ENCODE results near the gene PARL. TPM values are rescaled to one million over a fixed set of nuclear protein-coding genes. Genes with fewer than 3 reads are reported as not detected.

Gene PARL
- polyA plus RNA-seq, 1 of the 3 experiments (the other 2 are of a cell fraction), result 50.1 TPM

DNA sequence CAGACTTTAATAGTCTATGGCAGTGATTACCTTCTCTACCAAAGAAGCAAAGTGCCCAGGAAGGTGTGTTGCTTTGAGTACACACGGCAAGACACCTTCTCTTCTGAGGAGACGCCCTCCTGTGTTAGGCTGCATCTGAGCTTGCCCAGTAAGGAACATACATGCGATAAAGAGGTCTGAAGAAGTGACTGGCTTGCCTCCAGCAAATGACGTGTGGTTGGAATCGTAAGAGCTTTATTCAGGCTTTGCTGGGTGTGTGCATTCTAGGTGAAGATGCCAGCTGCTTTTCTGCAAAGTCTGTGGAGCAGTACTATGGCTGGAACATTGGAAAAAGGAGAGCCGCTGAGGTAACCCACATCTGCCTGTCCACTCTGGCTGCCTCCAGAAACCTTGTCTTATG, 81.7 kb downstream of the PARL start:
- WGBS (ENCODE audit: low lambda C conversion rate), result 98% methylated on average over 6 of the region's 6 CpGs
- Histone ChIP-seq H3K9me2 (no peaks in the 10 kb centered on the region), H3K4me3 (ENCODE audit: low read depth in 2 of 2, low read length in 1 of 2) (no peak overlapping the region), H2AFZ (ENCODE audit: low read depth) (no peak overlapping the region), H3K9ac (no peak overlapping the region), H3K27ac (ENCODE audit: low read depth in 2 of 2, low read length in 1 of 2) (no peak overlapping the region), H4K20me1 (ENCODE audit: insufficient read depth) (no peaks in the 10 kb centered on the region), H3K27me3 (ENCODE audit: insufficient read depth) (no peaks in the 10 kb centered on the region), H3K4me2 (no peak overlapping the region), H3F3A (replicated peaks; ENCODE audit: insufficient read depth) (no peaks in the 10 kb centered on the region), H3K36me3 (replicated peaks in 1 of 2; ENCODE audit: control insufficient read depth in 1 of 2, insufficient read depth in 2 of 2, low read length in 1 of 2) (peaks cover 52 to 77% of the 10 kb centered on the region in 2 experiments), H3K4me1 (ENCODE audit: control insufficient read depth in 1 of 2, insufficient read depth in 2 of 2, low read depth in 1 of 2, low read length in 1 of 2) (no peaks in the 10 kb centered on the region), H3K79me2 (ENCODE audit: insufficient read depth) (no peaks in the 10 kb centered on the region), H3K9me3 (no peaks in the 10 kb centered on the region)
- TF ChIP-seq TEAD4 (IDR thresholded peaks at IDR 0.05; ENCODE audit: borderline replicate concordance, insufficient read depth) (no peak), MXI1 (IDR thresholded peaks at IDR 0.05; ENCODE audit: low read depth, low read length) (no peak), NRF1 (IDR thresholded peaks at IDR 0.05; ENCODE audit: low read depth, low read length) (no peak), FOSL2 (IDR thresholded peaks at IDR 0.05; ENCODE audit: borderline replicate concordance, low read depth) (no peak), YY1 (IDR thresholded peaks at IDR 0.05; ENCODE audit: low read depth) (no peak), NFIC (IDR thresholded peaks at IDR 0.05; ENCODE audit: borderline replicate concordance) (no peak), RAD21 (IDR thresholded peaks at IDR 0.05; ENCODE audit: low read length) (no peak), EZH2phosphoT487 (IDR thresholded peaks at IDR 0.05; ENCODE audit: borderline replicate concordance, low read depth) (no peak), RFX5 (IDR thresholded peaks at IDR 0.05; ENCODE audit: low read length) (no peak), FOXJ3 (CRISPR knock-in tag; IDR thresholded peaks at IDR 0.05) (no peak), MEF2A (IDR thresholded peaks at IDR 0.05; ENCODE audit: borderline replicate concordance, low read depth) (no peak), SIN3A (IDR thresholded peaks at IDR 0.05; ENCODE audit: borderline replicate concordance, low read depth, low read length) (no peak), JUND (IDR thresholded peaks at IDR 0.05) (no peak)
- TF ChIP-seq, protein P1, sequence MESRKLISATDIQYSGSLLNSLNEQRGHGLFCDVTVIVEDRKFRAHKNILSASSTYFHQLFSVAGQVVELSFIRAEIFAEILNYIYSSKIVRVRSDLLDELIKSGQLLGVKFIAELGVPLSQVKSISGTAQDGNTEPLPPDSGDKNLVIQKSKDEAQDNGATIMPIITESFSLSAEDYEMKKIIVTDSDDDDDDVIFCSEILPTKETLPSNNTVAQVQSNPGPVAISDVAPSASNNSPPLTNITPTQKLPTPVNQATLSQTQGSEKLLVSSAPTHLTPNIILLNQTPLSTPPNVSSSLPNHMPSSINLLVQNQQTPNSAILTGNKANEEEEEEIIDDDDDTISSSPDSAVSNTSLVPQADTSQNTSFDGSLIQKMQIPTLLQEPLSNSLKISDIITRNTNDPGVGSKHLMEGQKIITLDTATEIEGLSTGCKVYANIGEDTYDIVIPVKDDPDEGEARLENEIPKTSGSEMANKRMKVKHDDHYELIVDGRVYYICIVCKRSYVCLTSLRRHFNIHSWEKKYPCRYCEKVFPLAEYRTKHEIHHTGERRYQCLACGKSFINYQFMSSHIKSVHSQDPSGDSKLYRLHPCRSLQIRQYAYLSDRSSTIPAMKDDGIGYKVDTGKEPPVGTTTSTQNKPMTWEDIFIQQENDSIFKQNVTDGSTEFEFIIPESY (IDR thresholded peaks at IDR 0.05; ENCODE audit: borderline replicate concordance, low read depth), result no peak
- TF ChIP-seq, protein P2, sequence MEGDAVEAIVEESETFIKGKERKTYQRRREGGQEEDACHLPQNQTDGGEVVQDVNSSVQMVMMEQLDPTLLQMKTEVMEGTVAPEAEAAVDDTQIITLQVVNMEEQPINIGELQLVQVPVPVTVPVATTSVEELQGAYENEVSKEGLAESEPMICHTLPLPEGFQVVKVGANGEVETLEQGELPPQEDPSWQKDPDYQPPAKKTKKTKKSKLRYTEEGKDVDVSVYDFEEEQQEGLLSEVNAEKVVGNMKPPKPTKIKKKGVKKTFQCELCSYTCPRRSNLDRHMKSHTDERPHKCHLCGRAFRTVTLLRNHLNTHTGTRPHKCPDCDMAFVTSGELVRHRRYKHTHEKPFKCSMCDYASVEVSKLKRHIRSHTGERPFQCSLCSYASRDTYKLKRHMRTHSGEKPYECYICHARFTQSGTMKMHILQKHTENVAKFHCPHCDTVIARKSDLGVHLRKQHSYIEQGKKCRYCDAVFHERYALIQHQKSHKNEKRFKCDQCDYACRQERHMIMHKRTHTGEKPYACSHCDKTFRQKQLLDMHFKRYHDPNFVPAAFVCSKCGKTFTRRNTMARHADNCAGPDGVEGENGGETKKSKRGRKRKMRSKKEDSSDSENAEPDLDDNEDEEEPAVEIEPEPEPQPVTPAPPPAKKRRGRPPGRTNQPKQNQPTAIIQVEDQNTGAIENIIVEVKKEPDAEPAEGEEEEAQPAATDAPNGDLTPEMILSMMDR (IDR thresholded peaks at IDR 0.05), result no peak
- TF ChIP-seq, protein P3, sequence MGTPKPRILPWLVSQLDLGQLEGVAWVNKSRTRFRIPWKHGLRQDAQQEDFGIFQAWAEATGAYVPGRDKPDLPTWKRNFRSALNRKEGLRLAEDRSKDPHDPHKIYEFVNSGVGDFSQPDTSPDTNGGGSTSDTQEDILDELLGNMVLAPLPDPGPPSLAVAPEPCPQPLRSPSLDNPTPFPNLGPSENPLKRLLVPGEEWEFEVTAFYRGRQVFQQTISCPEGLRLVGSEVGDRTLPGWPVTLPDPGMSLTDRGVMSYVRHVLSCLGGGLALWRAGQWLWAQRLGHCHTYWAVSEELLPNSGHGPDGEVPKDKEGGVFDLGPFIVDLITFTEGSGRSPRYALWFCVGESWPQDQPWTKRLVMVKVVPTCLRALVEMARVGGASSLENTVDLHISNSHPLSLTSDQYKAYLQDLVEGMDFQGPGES (IDR thresholded peaks at IDR 0.05; ENCODE audit: low read depth, low read length), result no peak
- TF ChIP-seq, protein P4, sequence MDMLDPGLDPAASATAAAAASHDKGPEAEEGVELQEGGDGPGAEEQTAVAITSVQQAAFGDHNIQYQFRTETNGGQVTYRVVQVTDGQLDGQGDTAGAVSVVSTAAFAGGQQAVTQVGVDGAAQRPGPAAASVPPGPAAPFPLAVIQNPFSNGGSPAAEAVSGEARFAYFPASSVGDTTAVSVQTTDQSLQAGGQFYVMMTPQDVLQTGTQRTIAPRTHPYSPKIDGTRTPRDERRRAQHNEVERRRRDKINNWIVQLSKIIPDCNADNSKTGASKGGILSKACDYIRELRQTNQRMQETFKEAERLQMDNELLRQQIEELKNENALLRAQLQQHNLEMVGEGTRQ (IDR thresholded peaks at IDR 0.05; ENCODE audit: borderline replicate concordance, low read depth, low read length), result no peak
- ChIA-PET POLR2A (no interaction called here), CTCF (interaction anchor here (0.7 to 1.6 kb wide), 2 partner anchors 21 to 686 kb away, joined by 3 read pairs; no protein-coding TSS in a partner anchor)
- DNase-seq, result no peak

All from SK-N-SH (cell line).